Lower leg skin (tissue), 4 donors: ENCODE data around the gene ASIC2. TPM values are rescaled to one million over a fixed set of nuclear protein-coding genes. Genes with fewer than 3 reads are reported as not detected.

Experiments
- DNase-seq, 2 donors: peaks; one replicate each; pipeline ENCODE4 v3.0.0-alpha.2; 2019; ENCODE audit warnings: low spot score in 2 of 2
- H3K4me3 ChIP-seq: fragments of 200-600 bp; sonication (generic); 2 replicates; pipeline ENCODE4 v1.5.1; 2017; ENCODE audit warnings: mild to moderate bottlenecking, low read depth; ENCODE audit not compliant: poor library complexity, severe bottlenecking
- CTCF ChIP-seq, 3 donors: fragments of 450-650 bp; IDR thresholded peaks; one replicate each; pipeline ENCODE4 v1.5.1; 2016; ENCODE audit warnings: antibody characterized with exemption in 3 of 3, mild to moderate bottlenecking in 3 of 3, moderate library complexity in 2 of 3
- POLR2A ChIP-seq, 2 donors: fragments of 450-650 bp; IDR thresholded peaks; one replicate each; pipeline ENCODE4 v1.6.1; 2016 to 2017; ENCODE audit warnings: antibody characterized with exemption in 2 of 2, mild to moderate bottlenecking in 1 of 2, moderate library complexity in 1 of 2
- WGBS, 2 donors: methylation state at CpG; one replicate each; pipeline ENCODE4 v1.1.5; 2018; 5-methylcytosine and 5-hydroxymethylcytosine counted together
- intact Hi-C: fragments of 100-400 bp; cut with DNase I; formaldehyde crosslinking; loops from one replicate; pipeline ENCODE4 v1.15.0; 2023; ENCODE audit warnings: low total_unique reads
- total RNA-seq, 4 donors: library from RNA; depleted of rRNA; stranded (reverse); fragments of >200 nt; gene quantifications; one replicate each; pipeline ENCODE4 v1.1.0, GENCODE V29; 2016

ASIC2 gene
- total RNA-seq, 4 donors from 2014 or later = 0.21 TPM; not detected in 3

- intact Hi-C loops = no loop called here
- no peak overlapping the region for H3K4me3 ChIP-seq
- no peak for TF ChIP-seq CTCF (IDR thresholded peaks at IDR 0.05)
- TF ChIP-seq POLR2A (IDR thresholded peaks at IDR 0.05) = no peak
- WGBS, 2 donors = 43 to 62% methylated on average over 3 of the region's 3 CpGs
- no peak for DNase-seq
Observed at GRCh38 chr17:33124871-33125551, 168.1 kb downstream of the ASIC2 start.

DNA sequence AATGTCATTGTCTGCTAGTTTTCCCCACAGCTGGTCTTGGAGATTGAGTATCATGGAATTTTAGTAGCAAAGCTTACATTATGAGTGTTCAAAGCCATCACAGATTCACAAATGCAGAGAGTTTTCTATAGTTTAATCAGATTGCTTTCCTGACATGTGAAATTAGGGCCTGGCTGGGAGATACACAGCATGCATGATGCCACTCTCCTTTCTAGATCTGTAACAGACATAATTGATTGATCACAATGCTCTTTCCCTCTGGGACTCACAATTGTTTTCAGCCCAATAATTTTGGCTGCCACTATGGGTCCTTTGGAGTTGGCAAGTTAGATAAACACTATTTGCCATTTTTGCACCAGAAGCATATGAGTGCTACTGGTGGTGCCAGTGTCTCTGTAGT, 168.9 kb downstream of the ASIC2 start:
- DNase-seq = no peak
- TF ChIP-seq CTCF (IDR thresholded peaks at IDR 0.05) = no peak
- no peak for TF ChIP-seq POLR2A (IDR thresholded peaks at IDR 0.05)
- intact Hi-C loops = no loop called here
- H3K4me3 ChIP-seq = no peak overlapping the region

DNA sequence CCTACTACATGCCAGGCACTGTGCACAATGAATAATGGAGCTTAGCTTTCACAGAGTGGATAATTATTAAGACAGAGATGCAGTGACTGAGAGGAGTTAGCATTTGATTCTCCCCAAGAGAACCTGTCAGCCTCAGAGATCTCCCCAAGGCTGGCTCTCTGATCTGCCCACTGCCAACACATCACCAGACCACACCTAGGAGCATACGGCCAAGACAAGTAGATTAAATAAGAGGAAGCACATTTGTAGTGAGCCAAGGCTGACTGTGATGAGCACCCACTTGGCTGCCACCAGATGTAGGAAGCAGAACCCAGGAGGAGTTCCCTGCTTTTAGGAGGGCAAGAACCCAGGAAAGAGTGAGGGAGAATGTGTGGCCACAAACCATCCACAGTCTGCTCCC, 171.3 kb downstream of the ASIC2 start:
- 11 to 13% methylated on average over 1 of the region's 1 CpG for WGBS, 2 donors
- intact Hi-C loops = no loop called here
- TF ChIP-seq POLR2A (IDR thresholded peaks at IDR 0.05) = no peak
- TF ChIP-seq CTCF (IDR thresholded peaks at IDR 0.05) = no peak
- no peak overlapping the region for H3K4me3 ChIP-seq
- DNase-seq = no peak

GRCh38 chr17:33121272-33121671, 171.8 kb downstream of the ASIC2 start:
- intact Hi-C loops = no loop called here
- whole genome bisulfite sequencing, 2 donors = 29 to 42% methylated on average over 2 of the region's 2 CpGs
- no peak for DNase-seq
- H3K4me3 ChIP-seq = no peak overlapping the region
- TF ChIP-seq POLR2A (IDR thresholded peaks at IDR 0.05) (no peak), CTCF (IDR thresholded peaks at IDR 0.05) (no peak)

DNA sequence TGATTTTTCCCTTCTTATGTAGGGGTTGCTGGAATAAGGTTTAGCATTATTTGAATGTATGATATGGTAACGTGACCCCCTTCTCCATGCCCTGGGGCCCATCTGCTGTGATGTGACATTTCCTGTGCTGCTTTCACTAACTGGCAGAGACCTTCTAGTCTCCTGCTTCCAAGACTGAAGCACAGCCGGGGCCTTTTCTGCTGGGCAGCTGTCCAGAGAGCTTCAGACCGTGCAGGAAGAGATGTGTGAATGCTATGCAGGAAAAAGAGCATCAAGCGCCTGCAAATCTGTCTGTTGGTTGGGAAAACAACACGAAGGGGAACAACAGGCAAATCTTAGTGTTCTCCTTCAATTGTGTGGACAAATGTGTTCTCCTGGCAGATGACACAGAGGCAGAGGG, 173.0 kb downstream of the ASIC2 start:
- DNase-seq = no peak
- TF ChIP-seq POLR2A (IDR thresholded peaks at IDR 0.05) = no peak
- H3K4me3 ChIP-seq = no peak overlapping the region
- 48 to 70% methylated on average over 5 of the region's 5 CpGs for WGBS, 2 donors
- intact Hi-C loops = no loop called here

- H3K4me3 ChIP-seq = no peak overlapping the region
- intact Hi-C loops = no loop called here
- TF ChIP-seq CTCF (IDR thresholded peaks at IDR 0.05) = no peak
- TF ChIP-seq POLR2A (IDR thresholded peaks at IDR 0.05) = no peak
- DNase-seq = no peak
- 56 to 61% methylated on average over 8 of the region's 8 CpGs for WGBS, 2 donors
Observed at GRCh38 chr17:33118391-33119075, 174.6 kb downstream of the ASIC2 start.
